SKM-1 treated with dmso at 0.1 percent for 144 hours (cell line): ENCODE data around the gene PRSS22.

Source experiments
- DNase-seq: peaks from one replicate; lab custom pipeline; 2025; ENCODE audit not compliant: unreplicated experiment; lab: John Stamatoyannopoulos, UW

PRSS22 gene

GRCh38 chr16:2829501-2830354, 28.2 kb downstream of the PRSS22 start, which contains the start of gene ZG16B:
ZG16B (plus strand) TSS chr16:2830303; CDS start chr16:2830442, 139 bp downstream.
- DNase-seq: no peak

DNA sequence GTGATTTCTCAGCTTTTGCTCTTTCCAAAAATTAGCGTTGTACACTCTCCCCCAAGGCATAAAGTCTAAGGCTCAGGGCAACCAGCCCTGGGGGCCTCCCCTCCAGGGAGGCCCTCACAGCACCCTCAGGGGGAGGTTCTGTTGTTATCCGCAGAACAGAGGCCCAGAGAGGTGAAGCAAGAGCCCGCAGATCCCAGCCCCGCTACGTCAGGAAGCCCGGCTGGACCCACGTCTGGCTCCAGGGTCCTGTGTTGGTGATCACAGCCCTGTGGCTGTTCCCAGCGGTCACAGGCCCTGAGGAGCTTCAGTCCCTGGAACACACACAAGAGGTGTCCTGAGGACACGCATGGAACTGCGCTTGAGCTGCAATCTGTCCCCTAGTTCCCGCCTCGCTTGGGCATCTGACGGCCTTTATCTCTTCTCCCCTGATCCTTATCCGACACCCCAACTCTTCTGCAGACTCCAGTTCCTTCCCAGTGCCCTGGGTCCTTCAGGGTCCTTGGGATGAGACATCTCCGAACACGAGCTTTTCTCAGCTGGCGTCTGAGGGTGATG, 29.0 kb downstream of the PRSS22 start:
- no peak for DNase-seq

- DNase-seq: no peak
Measured at GRCh38 chr16:2828521-2828840, 29.5 kb downstream of the PRSS22 start.

- no peak for DNase-seq
Measured at GRCh38 chr16:2827831-2828520, 30.0 kb downstream of the PRSS22 start.

DNA sequence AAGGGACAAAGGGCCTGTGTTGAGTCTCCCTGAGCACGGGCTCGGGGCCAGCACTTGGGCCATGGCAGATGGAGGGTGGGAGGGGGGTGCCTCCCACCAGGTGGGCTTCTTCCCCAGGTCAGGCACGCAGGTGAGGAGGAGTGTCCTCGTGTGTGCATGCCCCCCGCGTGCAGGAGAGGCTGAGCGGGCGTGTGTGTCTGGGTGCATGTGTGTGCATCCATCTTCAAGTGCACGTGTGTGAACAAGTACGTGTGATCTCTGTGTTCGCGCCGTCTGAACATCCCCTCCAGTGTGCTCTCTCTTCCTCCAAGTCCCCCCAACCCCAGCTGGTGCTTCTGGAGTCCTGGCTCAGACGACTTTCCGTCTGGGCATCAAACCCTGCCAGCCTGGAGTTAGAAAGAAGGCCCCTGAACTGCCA, 30.6 kb downstream of the PRSS22 start:
- DNase-seq: no peak

DNA sequence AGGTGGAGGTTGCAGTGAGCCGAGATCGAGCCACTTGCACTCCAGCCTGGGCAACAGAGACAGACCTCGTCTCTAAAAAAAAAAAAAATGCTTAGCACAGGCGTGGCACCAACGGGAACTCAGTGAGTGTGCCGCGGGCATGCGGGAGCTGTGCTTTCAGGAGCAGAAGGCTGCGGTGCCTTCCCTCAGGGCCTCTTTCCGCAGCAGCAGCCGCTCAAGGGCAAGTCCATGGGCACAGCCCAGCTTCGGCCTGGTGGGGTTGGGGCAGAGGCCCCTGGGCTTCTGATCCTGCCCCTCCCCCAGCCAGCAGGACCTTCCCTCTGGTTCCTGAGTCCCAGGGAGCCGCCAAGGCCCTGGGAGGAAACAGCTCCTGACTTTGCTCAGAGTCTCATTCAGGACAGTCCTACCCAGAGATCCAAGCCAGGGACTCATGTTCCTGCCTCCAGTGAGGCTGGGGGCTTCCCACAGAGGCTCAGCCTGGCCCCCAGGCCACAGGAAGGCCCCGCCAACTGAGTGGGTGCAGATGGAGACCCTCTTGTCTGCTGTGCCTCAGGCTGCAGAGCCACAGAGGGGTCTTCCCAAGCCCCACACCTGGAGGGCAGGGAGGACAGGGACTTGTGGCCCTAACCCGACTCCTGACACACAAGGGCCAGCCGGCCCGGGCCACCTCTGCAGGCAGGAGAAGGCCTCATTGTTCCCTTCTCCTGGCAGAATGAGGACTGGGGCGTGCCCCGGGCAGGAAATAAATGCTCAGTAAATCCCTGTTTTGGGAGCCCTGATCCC, 31.2 kb downstream of the PRSS22 start:
- DNase-seq: no peak

GRCh38 chr16:2825906-2826305, 32.1 kb downstream of the PRSS22 start:
- no peak for DNase-seq

DNA sequence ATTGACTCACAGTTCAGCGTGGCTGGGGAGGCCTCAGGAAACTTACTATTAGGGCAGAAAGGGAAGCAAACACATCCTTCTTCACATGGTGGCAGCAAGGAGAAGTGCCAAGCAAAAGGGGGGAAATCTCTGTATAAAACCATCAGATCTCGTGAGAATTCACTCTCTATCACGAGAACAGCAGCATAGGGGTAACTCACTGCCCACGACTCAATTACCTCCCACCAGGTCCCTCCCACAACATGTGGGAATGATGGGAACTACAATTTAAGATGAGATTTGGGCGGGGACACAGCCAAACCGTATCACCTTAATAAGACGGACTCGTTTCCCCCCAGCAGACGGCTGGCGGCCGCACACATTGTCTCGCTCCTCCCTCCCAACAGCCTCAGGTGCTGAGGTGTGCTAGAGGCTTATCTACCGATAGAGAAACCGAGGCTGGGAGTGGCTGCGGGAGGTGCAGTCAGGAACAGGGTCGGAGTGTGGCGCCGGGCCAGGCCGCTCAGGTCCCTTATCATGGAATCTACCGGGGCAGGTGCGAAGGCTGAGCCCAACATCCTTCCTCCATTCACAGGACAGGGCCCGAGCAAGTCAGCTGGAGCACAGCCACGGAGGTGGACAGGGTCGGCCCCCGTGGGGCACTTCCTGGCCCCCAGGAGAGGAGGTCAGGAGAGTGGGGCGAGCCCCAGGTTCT, 32.8 kb downstream of the PRSS22 start:
- DNase-seq: no peak

GRCh38 chr16:2824626-2825025, 33.3 kb downstream of the PRSS22 start:
- DNase-seq: no peak

GRCh38 chr16:2822496-2822895, 35.5 kb downstream of the PRSS22 start:
- DNase-seq: no peak

DNA sequence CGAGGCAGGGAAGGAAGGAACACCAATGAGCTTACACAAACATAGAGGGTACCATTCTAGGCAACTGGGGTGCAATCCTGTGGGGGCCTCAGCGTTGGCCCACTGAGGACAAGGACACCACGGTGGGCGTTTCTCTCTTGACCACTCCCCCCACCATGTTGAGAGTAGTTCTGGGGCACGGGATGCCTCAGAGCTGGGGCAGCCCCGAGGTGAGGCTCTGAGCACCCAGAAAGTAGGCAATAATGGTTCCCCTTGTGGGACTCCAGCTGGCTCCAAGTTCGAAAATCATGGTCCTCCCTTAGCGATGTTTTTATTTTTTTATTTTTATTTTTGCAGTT, 35.8 kb downstream of the PRSS22 start:
- DNase-seq: no peak

DNA sequence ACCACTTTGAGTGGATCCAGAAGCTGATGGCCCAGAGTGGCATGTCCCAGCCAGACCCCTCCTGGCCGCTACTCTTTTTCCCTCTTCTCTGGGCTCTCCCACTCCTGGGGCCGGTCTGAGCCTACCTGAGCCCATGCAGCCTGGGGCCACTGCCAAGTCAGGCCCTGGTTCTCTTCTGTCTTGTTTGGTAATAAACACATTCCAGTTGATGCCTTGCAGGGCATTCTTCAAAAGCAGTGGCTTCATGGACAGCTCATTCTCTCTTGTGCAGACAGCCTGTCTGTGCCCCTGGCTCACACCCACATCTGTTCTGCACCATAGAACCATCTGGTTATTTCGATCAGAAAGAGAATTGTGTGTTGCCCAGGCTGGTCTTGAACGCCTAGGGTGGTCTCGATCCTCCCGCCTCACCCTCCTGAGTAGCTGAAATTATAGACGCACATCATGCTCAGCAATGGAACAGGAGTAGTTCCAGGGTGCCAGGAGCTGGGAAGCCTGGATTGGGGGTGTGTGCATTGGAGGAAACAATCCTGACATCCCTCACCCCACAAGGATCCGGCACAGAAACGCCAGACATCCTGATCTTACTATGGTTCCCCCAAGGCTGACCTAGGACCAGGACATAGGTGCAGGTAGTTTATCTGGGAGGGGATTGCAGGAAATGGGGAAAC, 36.3 kb downstream of the PRSS22 start:
- no peak for DNase-seq

DNA sequence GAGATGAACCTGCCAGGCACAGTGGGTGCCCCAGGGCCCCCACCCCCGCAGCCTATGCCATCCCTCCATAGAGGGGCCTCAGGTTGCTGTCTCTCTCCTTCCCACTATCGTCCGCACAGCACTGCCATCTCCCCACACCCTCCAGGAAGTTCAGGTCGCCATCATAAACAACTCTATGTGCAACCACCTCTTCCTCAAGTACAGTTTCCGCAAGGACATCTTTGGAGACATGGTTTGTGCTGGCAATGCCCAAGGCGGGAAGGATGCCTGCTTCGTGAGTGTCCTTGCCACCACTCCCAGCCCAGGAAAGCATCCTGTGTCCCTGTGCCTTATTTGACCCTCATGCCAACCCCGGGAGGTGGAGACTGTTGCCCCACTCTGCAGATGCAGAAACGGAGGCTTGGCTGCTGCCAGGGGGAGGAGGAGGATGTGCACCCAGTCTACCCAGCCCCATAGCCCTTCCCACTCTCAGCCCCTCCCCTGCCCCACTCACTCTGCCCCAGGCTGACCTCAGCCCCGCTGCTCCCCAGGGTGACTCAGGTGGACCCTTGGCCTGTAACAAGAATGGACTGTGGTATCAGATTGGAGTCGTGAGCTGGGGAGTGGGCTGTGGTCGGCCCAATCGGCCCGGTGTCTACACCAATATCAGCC, 37.0 kb downstream of the PRSS22 start:
- DNase-seq: no peak

DNA sequence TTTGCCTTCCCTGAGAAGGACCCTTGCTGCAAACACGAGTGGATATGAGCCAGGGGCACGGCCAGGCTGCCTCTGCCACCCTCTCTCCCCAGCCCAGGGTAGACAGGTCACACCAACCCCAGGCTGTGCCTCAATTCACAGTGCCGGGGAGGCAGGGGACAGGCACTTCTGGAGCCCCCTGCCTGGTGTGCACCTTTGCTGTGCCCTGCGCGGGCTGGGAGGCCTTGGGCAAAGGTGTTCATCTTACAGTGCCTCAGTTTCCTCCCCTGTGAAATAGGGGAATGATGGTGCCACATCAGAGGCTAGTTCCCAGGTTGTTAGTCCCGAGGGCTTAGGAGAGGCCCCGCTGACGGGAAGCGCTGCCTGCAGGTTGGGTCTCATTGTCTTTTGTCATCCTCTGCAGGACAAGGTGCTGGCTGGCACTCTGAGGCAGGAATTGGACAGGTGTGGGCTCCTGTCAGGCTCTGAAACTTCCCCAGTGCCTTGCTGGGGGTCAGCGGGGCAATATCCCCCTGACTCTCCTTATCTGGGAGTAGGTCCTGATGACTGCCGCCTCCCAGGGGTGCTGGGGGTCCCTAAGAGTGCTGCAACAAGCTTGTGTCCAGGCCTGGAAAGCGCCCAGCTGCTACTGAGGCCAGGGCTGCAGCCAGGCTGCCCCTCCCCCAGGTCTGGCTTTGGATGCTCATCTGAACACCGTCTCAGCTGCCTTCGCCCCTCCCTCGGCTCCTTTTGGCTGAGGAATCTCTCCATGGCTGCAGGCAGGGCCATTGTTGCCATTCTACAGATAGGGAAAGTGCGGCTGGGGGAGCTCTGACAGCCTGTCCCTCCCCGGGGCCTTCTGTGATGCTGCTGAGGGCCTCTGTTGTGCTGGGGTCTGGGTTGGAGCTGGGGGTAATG, 37.8 kb downstream of the PRSS22 start:
- no peak for DNase-seq

GRCh38 chr16:2819179-2819938, 38.6 kb downstream of the PRSS22 start:
- no peak for DNase-seq

GRCh38 chr16:2818272-2818876, 39.6 kb downstream of the PRSS22 start:
- DNase-seq: no peak

DNA sequence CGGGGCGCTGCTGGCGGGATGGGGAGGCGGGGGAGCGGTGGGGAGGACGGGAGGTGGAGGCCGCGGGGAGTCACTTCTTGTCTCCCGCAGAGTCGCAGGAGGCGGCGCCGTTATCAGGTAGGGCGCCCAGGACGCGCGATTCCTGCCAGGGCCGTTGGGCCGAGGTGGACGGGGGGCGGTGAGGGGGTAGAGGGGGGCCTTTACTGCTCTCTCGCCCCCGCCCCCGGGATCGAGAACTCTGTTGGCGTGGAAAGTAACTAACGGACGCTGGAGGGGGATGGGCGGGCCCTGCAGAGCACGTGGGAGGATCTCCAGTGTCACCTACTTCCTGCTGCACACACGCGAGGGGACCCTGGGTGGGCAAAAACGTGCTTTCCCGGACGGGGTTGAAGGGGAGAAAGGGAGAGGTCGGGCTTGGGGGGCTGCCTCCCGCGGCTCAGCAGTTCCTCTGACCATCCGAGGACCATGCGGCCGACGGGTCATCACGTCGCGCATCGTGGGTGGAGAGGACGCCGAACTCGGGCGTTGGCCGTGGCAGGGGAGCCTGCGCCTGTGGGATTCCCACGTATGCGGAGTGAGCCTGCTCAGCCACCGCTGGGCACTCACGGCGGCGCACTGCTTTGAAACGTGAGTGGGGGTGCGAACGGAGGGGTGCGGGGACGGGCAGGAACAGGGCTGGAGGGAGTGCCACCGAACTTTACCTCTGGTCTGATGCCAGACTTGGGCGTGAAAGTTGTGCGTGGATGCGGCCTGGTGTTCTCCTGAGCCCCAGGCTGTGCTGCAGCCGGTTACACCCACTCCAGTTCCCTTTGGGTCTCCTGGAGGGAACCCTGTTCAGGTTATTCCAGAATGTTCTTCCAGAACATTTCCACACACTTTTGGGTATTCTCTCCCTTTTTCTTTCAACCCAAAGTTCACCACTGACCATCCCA, 40.4 kb downstream of the PRSS22 start:
- DNase-seq: peak; percentile 28
